Body of pancreas (tissue), 4 donors: Measurements from ENCODE around the gene HSD17B8. TPM values are rescaled to one million over a fixed set of nuclear protein-coding genes. Genes with fewer than 3 reads are reported as not detected.

Experiments used
- ATAC-seq: fragments of 150-250 bp; one replicate; pipeline ENCODE4 v1.9.1; 2016
- DNase-seq, 4 donors: peaks; one replicate each; pipeline ENCODE4 v3.0.0-alpha.2; 2019
- H3K27ac ChIP-seq, 4 donors: fragments of 200-600 bp; sonication (generic); 1 replicate in 3 of 4; 2 replicates in 1 of 4; pipeline versions ENCODE4 v1.5.1 to v1.6.1; 2016 to 2019; ENCODE audit warnings: mild to moderate bottlenecking in 1 of 4, mixed read lengths in 1 of 4, moderate library complexity in 1 of 4
- H3K27me3 ChIP-seq, 2 donors: fragments of 200-600 bp; sonication (generic); one replicate each; pipeline ENCODE4 v1.6.0; 2016; ENCODE audit warnings: mild to moderate bottlenecking in 1 of 2
- H3K36me3 ChIP-seq, 2 donors: fragments of 200-600 bp; sonication (generic); replicated peaks in 1 of 2; 2 replicates each; pipeline ENCODE4 v1.5.1; 2016; ENCODE audit warnings: low read depth in 2 of 2; ENCODE audit not compliant: insufficient read depth in 1 of 2
- H3K4me1 ChIP-seq: fragments of 200-600 bp; sonication (generic); one replicate; pipeline ENCODE4 v1.6.0; 2016
- H3K4me3 ChIP-seq, 2 donors: fragments of 200-600 bp; sonication (generic); 1 replicate in 1 of 2; 2 replicates in 1 of 2; pipeline ENCODE4 v1.5.1; 2016 to 2019
- H3K9me3 ChIP-seq, 3 donors: fragments of 200-600 bp; sonication (generic); 1 replicate in 2 of 3; 2 replicates in 1 of 3; pipeline ENCODE4 v1.5.1; 2016
- POLR2A ChIP-seq, 3 donors: fragments of 450-650 bp; IDR thresholded peaks; one replicate each; pipeline ENCODE4 v1.6.1; 2016; ENCODE audit warnings: antibody characterized with exemption in 3 of 3, mild to moderate bottlenecking in 2 of 3
- WGBS, 2 donors: methylation state at CpG; one replicate each; pipeline ENCODE4 v1.1.5; 2017; 5-methylcytosine and 5-hydroxymethylcytosine counted together
- intact Hi-C: fragments of 100-400 bp; cut with DNase I; formaldehyde crosslinking; loops from one replicate; pipeline ENCODE4 v1.15.1; 2023
- total RNA-seq, 2 donors: library from RNA; depleted of rRNA; stranded (reverse); fragments of >200 nt; gene quantifications; one replicate each; pipeline ENCODE4 v1.1.0, GENCODE V29; 2016
- TF ChIP-seq, protein P1 (sequence below), 7 experiments: fragments of 450-650 bp in 4 of 7; fragments of 200-600 bp in 3 of 7; sonication (generic) in 3 of 7; IDR thresholded peaks; one replicate each; pipeline ENCODE4 v1.5.1; 2016 to 2019; ENCODE audit warnings: antibody characterized with exemption in 7 of 7

Gene HSD17B8
- total RNA-seq, 2 donors from 2014 or later, result 19.1 to 29.1 TPM

DNA sequence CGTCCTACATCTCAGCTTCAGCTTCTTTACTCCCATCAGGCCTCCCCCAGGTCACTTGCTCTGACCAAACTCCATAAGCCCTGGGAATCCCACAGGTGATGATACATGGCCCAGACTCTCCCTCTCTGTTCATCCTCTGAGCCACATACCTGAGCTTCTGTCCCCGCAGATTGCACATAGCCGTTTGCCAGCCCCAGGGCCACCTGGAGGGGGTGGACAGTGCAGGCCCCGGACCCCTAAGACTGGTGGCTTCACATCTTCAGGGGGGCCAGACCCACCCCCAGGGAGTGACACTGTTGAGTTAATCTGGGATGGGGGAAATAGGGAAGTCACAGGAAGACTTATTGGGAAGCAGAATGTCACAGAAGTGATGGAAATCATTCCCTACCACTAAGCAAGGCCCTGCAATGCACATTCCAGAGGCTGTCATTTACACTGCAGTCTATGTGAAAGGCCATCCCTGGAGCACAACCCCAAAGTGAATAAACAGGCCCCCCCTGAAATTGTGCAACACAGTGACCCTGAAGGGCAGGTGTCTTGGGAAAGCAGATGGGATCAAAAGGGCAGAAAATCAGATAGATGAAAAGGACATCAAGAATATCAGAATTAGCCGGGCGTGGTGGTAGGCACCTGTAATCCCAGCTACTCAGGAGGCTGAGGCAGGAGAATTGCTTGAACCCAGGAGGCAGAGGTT lies 6.1 kb upstream of the HSD17B8 start:
- Histone ChIP-seq H3K27ac (peak overlapping the region in 3 of 4 donors; percentile 3 to 36 (median 13)), H3K27me3 (no peaks in the 10 kb centered on the region), H3K4me1 (peaks cover 50% of the 10 kb centered on the region), H3K4me3 (no peak overlapping the region), H3K36me3 (peaks cover 0 to 25% of the 10 kb centered on the region in 2 donors), H3K9me3 (no peaks in the 10 kb centered on the region)
- intact Hi-C loops, result no loop called here
- ATAC-seq (no peak), DNase-seq (no peak)
- WGBS, 2 donors, result 46 to 47% methylated on average over 6 of the region's 6 CpGs
- TF ChIP-seq POLR2A (IDR thresholded peaks at IDR 0.05), result no peak
- TF ChIP-seq, protein P1, sequence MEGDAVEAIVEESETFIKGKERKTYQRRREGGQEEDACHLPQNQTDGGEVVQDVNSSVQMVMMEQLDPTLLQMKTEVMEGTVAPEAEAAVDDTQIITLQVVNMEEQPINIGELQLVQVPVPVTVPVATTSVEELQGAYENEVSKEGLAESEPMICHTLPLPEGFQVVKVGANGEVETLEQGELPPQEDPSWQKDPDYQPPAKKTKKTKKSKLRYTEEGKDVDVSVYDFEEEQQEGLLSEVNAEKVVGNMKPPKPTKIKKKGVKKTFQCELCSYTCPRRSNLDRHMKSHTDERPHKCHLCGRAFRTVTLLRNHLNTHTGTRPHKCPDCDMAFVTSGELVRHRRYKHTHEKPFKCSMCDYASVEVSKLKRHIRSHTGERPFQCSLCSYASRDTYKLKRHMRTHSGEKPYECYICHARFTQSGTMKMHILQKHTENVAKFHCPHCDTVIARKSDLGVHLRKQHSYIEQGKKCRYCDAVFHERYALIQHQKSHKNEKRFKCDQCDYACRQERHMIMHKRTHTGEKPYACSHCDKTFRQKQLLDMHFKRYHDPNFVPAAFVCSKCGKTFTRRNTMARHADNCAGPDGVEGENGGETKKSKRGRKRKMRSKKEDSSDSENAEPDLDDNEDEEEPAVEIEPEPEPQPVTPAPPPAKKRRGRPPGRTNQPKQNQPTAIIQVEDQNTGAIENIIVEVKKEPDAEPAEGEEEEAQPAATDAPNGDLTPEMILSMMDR (IDR thresholded peaks at IDR 0.05), result no peak

DNA sequence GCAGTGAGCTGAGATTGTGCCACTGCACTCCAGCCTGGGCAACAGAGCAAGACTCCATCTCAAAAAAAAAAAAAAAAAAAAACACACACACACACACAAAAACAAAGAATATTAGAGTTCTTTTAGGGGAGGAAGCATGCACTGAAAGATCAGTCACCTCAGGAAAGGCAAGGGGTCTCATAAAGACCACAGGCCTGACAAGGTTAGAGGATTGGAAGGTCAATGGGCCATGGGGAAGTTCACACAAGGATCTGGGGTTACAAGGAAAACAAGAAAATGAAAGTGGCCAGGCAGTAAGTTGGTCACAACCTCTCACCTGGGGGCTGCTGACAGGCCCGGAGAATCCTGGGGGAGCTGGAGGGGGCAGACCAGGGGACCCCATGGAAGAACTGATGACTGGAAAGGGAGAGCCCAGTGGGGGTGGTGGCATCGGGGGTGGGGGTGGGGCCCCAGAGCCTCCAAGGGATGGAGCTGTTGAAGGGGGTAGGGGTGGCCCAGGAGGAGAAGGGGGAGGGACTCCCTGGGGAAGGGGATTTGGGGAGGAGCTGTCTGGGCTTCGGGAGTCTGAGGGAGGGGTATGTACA lies 5.5 kb upstream of the HSD17B8 start:
- ATAC-seq, result no peak
- Histone ChIP-seq H3K4me3 (peak overlapping the region in 1 of 2 donors; percentile 59), H3K4me1 (peaks cover 56% of the 10 kb centered on the region), H3K36me3 (peaks cover 0 to 26% of the 10 kb centered on the region in 2 donors), H3K27ac (peak overlapping the region in 3 of 4 donors; percentile 94 to 99 (median 99)), H3K27me3 (no peaks in the 10 kb centered on the region), H3K9me3 (no peaks in the 10 kb centered on the region)
- DNase-seq, result no peak
- WGBS, 2 donors, result 30 to 49% methylated on average over 2 to 3 of the region's 3 CpGs
- intact Hi-C loops, result no loop called here
- TF ChIP-seq, protein P1 (IDR thresholded peaks at IDR 0.05), result no peak
- no peak for TF ChIP-seq POLR2A (IDR thresholded peaks at IDR 0.05)

DNA sequence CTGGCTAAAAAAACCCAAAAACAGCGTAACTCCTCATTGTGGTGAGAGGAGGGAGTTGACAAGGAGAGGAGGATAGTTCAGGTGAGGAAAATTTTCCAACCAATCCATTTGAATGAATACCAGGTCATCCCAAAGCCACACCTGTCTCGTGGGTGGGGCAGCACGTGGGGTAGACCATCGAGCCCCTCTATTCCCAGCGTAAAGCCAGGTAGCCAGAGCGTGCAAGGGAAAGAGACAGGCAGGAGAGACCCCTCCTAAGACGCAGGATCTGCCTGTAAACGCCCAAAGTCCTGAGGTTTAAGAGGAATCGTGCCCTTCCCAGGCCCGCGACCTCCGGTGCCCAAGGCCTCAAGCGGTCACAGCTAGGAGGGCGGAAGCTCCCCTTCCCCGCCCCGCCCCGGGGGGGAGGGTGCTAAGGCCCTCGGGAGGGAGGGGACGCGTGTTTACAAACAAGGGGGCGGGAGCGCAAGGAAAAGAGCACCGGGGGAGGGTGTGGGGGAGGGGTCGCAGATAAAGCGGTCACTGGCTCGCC lies 4.7 kb upstream of the HSD17B8 start:
- peak in 3 of 4 donors; percentile 80 to 88 (median 84) for DNase-seq

DNA sequence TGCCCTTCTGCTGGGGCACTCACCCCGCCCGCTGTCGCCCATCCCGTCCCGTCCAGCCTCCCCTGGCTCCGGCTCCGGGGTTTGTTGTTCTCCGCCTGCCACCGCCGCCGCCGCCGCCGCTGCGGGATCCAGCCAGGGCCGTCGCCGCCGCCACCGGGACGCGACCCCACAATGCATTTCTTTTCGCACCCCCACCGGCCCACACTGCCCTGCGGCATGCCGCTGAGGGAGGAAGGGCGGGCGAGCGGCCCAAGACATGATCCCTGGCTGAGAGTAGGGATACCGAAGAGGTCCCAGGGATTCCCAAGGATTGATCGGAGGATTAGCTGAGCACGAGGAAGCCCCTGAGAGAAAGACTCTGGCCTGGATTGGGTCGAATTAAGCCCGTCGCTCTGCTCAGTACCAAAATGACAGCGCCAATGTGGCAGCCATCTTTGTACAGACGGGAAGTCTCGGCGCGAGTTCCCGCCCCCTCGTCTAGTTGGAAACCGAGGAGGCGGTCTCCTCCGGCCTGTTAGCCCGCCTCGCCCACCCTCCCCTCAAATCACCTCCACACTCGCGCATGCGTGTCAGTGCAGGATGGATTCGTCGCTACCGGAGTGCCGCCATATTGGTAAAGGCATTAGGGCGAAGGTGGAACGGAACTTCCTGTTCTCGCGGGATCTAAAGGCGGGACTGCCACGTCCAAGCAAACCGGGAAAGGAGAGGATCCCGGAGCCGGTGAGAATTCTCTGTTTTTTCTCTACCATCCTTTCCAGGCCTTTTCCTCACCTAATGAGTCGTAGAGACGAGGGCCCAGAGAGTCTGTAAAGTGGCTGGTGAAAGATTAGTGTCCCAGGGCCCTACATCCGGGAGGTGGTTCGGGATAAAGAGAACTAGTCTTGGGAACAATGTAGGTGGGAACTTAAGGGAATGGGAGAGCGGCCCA lies 4.0 kb upstream of the HSD17B8 start, which contains the start of the genes RXRB and SLC39A7:
Gene RXRB, minus strand, starts transcription at position 447 of the 928 bp plus-strand sequence. Its CDS starts 189 bp downstream, at position 258.
Gene SLC39A7, plus strand, starts transcription at position 649 of the 928 bp plus-strand sequence. CDS start 379 bp downstream, outside the sequence.
- H3K9me3 ChIP-seq, result no peaks in the 10 kb centered on the region
- ATAC-seq (peak; percentile 82), DNase-seq (peak; percentile 99 to 100 (median 100))
- peaks cover 67% of the 10 kb centered on the region for H3K4me1 ChIP-seq
- peaks cover 0 to 15% of the 10 kb centered on the region in 2 donors for H3K36me3 ChIP-seq
- no peaks in the 10 kb centered on the region for H3K27me3 ChIP-seq
- H3K4me3 ChIP-seq, result peak within 1 kb of the TSS; percentile 59 to 77
- TF ChIP-seq, protein P1 (IDR thresholded peaks at IDR 0.05), result no peak
- TF ChIP-seq POLR2A (IDR thresholded peaks at IDR 0.05), result peak; percentile 62 to 92 (median 90)
- intact Hi-C loops, result no loop called here
- peak within 1 kb of the TSS; percentile 90 to 99 (median 96) for H3K27ac ChIP-seq
- WGBS, 2 donors, result 0% methylated on average over 43 to 67 of the region's 68 CpGs

More for the DNA sequence above, 4.7 kb upstream of the HSD17B8 start:
- intact Hi-C loops, result no loop called here
- H3K4me3 ChIP-seq, result peak overlapping the region; percentile 59 to 71
- peak; percentile 30 for ATAC-seq
- peak overlapping the region; percentile 90 to 99 (median 96) for H3K27ac ChIP-seq
- TF ChIP-seq POLR2A (IDR thresholded peaks at IDR 0.05), result no peak
- TF ChIP-seq, protein P1 (IDR thresholded peaks at IDR 0.05), result peak in 1 of 7 experiments; percentile 12
- no peaks in the 10 kb centered on the region for H3K27me3 ChIP-seq
- H3K9me3 ChIP-seq, result no peaks in the 10 kb centered on the region
- 2 to 3% methylated on average over 19 to 26 of the region's 26 CpGs for WGBS, 2 donors
- H3K36me3 ChIP-seq, result peaks cover 0 to 20% of the 10 kb centered on the region in 2 donors
- H3K4me1 ChIP-seq, result peaks cover 62% of the 10 kb centered on the region
